Activated CD4-positive, alpha-beta T cell treated with anti-CD3 and anti-CD28 coated beads for 24 hours (primary cell): ENCODE measurements around the gene FYB2.

Experiments used
- DNase-seq, 2 donors: peaks; one replicate each; pipeline ENCODE4 v3.0.0-alpha.2; 2020; ENCODE audit warnings: low read depth in 2 of 2

FYB2 gene

DNA sequence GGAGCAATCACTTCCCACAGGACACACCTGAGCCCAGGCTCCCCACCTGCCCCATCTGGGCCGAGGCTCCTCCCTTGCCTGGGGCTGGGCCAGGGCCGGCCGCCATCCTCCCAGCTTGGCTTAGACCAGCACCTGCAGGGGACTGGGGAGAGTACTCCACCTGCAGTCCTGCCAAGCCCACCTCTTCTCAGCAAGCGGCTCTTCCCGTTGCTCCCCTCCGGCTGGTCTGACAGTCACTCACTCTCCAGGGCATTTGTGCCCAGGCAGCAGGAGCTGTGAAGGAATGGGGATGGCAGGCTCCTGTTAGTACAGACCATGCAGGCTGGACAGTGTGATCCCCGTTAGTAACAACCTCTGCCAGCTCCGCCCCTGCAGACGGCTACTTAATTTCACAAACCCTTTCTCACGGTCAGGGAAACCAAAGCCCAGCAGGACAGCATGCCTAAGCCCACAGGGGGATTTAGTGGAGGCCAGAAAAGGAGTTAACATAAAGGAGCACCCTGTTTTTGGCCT, at the start of gene FYB2:
Gene FYB2 (minus strand): TSS at position 18 of the 513 bp plus-strand sequence. CDS start 114 bp downstream, outside the sequence.
- no peak for DNase-seq

DNA sequence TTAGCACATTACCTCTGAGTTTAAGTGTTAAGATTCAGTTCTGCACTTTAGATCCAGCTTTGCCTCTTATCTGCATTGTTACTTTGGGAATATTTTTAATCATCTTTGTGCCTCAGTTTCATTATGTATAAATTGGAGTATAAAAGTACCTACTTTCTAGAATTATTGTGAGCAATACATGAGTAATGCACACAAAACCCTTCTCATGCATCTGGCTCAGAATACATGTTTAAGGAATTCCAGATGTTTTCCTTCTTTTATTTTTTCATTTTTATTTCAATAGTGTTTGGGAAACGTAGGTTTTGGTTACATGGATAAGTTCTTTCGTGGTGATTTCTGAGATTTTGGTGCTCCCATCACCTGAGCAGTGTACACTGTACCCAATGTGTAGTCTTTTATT, 49.6 kb upstream of the FYB2 start:
- DNase-seq = no peak

GRCh38 chr1:56867491-56867890, 48.3 kb upstream of the FYB2 start:
- no peak for DNase-seq

DNA sequence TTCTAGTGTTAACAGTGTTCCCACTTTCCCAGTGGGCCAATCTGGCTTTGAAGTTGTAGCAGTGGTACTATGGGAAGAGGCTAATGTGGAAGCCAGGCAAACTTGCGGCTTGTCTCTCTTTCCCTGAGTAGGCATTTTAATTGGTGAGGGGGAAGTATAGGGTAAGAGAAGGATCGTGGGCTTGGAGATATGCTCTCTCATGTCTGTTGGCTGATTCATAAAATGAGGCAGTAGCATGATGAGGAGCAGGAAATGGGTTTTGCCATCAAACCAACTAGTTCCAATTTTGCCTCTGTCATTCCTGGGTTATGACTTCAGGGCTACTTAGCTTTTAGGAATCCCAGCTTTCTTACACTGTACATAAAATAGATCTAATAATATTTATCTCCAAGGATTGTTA, 47.5 kb upstream of the FYB2 start:
- DNase-seq = no peak

GRCh38 chr1:56864430-56864829, 45.2 kb upstream of the FYB2 start:
- DNase-seq = no peak

- no peak for DNase-seq
Measured at GRCh38 chr1:56863265-56863992, 44.2 kb upstream of the FYB2 start.

DNA sequence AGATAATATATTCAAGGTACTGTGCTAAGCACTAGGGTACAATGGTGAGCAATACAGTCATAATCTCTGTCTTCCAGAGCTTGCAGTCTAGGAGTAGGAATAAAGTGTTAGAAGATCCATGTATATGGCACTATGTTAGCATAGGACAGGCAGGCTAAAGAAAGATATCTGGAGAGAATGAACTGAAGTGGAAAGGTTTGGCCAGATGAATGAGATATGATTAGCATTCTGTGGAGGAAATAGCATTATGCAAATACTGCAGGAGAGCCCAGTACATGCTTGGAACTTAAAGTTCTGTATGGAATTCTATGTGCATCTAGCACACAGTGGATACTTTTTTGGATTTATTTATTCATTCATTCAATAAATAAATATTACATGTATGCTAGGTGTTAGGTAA, 40.1 kb upstream of the FYB2 start:
- no peak for DNase-seq

DNA sequence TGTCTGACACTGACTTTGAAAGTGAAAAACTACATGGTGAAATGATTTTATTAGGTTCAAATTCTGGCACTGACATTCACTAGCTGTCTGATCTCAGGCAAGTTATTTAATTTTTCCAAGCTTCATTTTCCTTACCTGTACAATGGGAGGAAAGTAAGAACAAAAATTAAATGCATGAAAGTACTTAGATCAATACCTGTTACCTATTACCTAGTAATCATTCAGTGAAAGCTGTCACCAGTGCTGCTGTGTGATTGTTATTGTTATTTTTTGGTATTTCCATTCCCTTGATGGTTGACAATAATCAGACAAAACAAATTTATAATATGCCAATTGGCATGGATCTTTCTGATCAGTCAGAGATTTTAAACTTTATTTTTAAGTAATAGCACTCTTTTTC, 37.0 kb upstream of the FYB2 start:
- DNase-seq = no peak

- no peak for DNase-seq
Measured at GRCh38 chr1:56855190-56855589, 36.0 kb upstream of the FYB2 start.

DNA sequence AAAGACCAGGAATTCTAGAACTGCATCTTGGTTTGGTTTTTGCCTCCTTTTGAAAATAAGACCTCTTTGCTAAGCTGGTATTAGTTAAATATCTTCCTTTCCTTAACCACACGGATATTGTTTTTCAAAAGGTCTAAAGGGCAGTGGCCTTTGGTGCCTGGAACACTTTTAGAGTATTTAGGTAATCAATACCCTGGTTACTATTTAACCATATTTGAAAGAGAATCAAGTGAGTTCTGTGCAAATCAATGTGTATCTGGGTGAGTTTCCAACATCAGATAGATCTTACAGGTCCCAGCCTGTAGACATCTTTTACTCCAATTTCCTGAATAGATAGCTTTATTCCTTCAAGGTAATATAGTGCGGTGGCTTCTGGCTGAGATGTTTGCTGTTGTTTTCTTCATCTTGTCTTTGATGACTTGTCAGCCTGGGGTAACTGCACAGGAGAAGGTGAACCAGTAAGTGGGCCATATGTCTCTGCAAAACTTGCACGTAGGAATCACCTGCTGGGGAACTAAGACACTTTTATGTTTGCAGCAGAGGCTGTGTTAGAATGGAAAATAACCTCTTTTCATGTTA, 35.4 kb upstream of the FYB2 start, which contains the start of gene C8A:
Gene C8A (plus strand): TSS at position 277 of the 579 bp plus-strand sequence. CDS start 105 bp downstream, at position 382.
- no peak for DNase-seq

DNA sequence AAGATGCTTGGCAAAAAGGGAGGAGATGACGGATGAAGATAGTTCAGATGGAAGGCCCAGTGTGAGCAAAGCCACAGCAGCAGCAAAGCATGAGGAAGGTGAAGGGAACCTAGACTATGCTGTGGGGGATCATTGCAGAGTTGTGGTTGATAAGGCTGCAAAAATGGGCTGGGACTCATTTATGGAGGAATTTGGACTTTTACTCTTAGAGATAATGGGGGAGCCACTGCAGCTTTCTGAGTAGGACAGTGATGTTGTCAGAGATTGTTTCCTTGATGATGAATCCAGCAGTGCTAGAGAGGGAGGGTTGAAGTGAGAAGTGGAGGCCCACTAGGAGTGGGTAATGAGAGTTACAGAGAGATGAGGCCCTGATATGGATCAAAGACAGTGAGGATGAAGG, 33.3 kb upstream of the FYB2 start:
- no peak for DNase-seq

DNA sequence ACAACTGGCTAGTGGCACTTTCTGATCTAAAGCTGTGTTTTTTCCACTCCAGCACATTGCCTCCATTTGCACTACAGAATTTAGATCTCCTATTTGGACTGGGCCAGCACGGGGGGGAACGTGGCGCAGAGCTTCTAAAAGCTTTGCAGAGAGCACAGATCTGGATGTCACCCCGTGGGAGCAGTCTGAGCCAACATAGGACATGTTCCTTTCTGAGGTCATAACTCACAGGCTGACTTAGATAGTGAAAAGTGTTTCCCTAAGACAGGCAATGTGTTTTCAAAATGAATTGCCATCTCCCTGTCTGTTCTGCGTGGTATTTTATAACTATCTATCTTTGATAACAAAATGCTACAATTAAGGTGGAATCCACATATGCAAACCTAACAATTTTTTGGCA, 31.7 kb upstream of the FYB2 start:
- DNase-seq = no peak

GRCh38 chr1:56850411-56850810, 31.2 kb upstream of the FYB2 start:
- DNase-seq = no peak

DNA sequence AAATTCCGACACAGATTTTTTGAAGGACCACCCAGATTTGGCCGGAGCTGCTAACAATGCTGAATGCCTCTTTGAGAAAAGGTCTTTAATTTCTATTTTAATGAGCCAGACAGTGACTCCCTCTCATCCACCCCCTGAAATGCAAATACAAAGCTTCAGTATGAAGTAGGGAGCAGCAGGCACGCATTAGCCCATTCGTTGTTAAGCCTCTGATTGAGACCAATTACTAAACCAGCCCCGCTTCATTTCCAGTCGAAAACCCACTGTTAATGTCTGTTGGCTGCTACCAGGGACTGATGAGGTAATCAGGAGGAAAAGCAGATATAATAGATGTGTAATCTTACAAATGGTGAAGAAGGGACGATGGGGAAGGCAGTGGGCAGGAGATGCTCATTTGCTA, 30.5 kb upstream of the FYB2 start:
- no peak for DNase-seq

DNA sequence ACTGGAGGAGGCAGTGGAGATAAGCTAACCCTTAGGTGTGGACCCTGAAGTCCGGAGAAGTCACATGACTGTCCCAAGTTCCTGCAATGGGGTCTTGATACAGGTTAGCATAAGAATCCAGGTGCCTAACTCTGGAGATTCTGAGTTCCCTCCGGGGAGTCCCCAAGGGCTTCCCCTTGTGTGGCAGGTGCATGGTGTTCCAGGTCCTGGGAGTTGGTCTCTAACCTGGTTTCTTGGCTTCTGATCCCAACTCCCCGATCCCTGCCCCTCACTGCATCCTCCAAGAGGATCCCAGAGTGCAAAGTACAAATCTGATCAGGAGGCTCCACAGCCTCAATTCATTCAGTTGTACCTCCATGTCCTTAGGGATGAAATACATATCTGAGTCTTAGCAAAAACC, 26.1 kb upstream of the FYB2 start:
- no peak for DNase-seq

DNA sequence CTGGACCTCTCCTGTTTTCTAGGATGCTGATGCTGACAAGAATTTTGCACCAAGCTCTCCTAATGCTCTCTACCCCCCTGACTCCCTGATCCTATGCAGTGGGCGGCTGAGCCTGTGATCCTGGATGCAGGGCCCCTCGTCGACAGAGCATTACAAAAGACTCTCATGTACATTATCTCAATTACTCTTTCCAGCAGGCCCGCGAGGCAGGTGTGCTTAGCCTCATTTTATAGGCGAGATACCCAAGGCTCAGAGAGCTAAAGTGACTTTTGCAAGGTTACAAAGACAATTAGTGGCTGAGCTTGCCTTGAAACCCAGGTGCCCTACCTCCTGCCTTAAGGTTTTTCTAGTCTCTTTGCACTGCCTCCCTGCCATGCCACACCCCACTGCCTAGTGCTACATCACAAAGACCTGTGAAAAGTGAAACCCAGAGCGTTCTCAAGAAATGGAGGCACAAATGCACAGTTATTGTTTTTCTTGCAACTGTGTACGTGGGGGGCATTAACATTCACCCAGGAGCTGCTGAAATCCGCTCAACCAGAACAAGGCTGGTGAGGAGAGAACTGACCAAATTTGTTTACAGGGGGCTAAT, 25.4 kb upstream of the FYB2 start:
- no peak for DNase-seq

GRCh38 chr1:56843544-56843943, 24.3 kb upstream of the FYB2 start:
- DNase-seq = no peak

DNA sequence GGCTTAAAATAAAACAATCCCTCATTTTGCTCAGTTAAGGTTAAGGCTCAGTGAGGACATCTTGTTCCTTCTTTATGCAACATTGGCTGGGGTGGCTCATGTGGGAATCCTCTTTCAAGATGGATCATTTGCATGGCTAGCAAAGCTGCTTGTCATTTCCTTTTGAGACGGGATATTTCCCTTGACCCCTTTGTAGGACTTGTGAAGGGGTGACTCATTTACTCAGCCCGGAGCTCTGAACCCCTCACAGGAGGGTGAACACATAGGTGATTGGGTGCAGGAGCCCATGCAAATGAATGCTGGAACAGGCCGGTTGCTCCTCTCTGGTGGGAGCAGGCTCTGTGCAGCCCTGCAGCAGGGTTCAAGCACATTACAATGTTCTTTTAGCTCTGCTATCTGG, 19.6 kb upstream of the FYB2 start:
- no peak for DNase-seq

GRCh38 chr1:56837244-56837939, 18.2 kb upstream of the FYB2 start:
- no peak for DNase-seq

GRCh38 chr1:56836359-56836758, 17.2 kb upstream of the FYB2 start:
- DNase-seq = no peak

DNA sequence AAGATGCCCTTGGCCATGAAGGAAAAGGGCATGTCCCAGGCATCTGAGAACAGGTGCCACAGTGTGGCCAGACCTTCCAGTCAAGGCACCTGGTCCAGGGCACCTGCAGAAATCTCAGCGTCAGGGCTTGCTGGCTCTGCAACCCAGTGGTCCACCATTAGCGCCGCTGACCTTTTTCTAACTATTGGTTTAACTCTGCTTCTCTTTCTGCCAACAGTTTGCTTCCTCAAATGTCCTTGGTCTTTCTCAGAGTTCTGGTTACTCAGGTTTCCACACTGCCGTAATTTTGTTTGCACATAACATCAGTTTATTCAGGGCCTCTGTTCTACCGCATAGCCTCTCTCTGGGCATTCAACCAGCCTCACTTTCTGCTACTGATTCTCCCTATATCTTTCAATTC, 16.5 kb upstream of the FYB2 start:
- DNase-seq = no peak

GRCh38 chr1:56834137-56834900, 15.1 kb upstream of the FYB2 start:
- DNase-seq = no peak
